COLO829 (cell line): Measurements from ENCODE around the gene LINGO1.

ENCODE experiments used
- DNase-seq: peaks from one replicate; pipeline ENCODE4 v3.0.0; 2012; ENCODE audit warnings: low spot score

Gene LINGO1

GRCh38 chr15:77571741-77572140 lies 61.0 kb downstream of the LINGO1 start:
- no peak for DNase-seq

DNA sequence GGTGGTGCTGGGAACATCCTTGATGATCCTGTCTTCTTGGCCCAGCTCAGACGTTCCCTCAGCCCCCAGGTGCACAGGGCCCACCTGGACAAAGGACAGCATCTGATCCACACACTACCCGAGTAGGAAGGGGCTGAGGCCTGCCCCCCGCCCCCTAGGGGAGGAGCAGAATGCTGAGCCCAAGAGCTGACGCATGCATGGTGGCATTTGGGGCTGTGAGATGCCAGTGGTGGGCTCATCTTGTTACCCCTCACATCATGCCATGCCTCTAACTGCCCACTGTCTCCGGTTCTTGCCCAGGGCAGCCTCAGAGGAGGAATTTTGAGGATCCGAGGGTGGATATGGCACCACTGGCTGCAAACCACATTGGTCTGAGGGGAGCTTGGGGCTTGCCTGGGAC lies 61.5 kb downstream of the LINGO1 start:
- no peak for DNase-seq

DNA sequence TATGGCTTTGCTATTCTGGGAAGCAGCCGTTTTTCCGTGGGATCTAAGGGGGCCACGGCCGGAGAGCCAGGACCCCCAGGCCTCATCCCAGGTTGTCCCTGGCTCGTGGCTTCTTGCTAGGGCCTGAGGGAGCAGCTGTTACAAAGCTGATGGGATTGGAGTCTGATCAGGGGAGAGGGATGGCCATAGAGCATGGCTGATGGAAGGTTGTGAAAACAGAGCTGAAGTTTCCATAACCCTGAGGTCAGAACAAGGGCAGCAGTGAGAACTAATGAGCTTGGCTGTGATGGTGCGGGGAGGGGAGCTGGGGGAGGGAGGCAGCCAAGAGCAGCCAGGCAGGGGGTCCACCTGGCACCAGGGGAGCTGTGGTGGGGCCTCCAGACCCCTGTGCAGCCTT lies 63.0 kb downstream of the LINGO1 start:
- no peak for DNase-seq

GRCh38 chr15:77568973-77569728 lies 63.6 kb downstream of the LINGO1 start:
- DNase-seq = no peak

- DNase-seq = no peak
Measured at GRCh38 chr15:77568014-77568972, 64.4 kb downstream of the LINGO1 start.

DNA sequence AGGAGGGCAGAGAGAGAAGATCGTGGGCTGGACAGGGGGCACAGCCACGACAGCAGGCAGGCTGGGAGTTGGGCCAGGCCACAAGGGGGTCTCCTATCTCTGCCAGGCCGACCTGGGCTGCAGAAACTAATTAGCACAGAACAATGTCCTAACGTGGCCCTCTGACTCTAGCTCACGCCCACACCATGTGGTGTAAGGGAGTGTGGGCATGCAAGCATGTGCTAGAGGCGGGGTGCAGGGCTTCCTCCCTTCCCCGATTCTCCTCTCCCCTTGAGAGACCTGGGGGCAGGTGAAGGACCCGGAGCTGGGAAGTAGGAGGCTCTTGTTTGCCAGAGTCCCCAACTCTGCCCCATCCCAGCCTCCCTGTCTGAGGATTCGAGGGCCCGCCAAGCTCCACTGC lies 65.5 kb downstream of the LINGO1 start:
- DNase-seq = no peak

- DNase-seq = no peak
Measured at GRCh38 chr15:77566092-77566491, 66.6 kb downstream of the LINGO1 start.

DNA sequence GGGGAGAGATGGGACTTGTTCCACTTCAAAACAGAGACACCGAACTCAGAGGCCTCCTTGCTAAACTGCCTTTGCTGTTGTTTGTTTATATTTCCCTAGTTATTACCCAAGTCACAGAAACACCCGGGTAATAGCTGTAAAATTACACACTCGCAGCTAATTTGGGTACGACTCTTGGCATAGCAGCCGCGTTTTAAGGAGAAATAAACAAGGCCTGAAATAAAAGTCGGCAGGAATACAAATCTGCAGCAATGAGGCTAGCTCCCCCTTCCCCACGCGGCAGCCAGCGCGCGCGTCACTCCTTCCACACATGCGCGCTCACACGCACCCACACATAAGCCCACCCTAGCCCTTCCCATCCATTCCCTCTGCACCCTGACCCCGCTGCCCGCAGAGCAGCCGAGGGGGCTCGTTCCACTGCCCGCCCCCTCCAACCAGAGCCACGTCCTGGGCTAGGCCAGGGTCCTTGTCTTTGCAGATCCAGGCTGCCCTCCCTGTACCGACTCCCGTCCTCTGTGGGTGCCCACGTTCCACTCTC lies 67.3 kb downstream of the LINGO1 start:
- no peak for DNase-seq

- no peak for DNase-seq
Measured at GRCh38 chr15:77564938-77565337, 67.8 kb downstream of the LINGO1 start.

GRCh38 chr15:77564341-77564740 lies 68.4 kb downstream of the LINGO1 start:
- DNase-seq = no peak

GRCh38 chr15:77563623-77564156 lies 69.0 kb downstream of the LINGO1 start:
- DNase-seq = no peak
